Neural progenitor cell (in vitro differentiated cells): ENCODE data around the gene B3GNT9.

ENCODE experiments used
- CTCF ChIP-seq: fragments of 200-600 bp; sonication (generic); IDR thresholded peaks from 2 replicates; pipeline ENCODE4 v1.5.1; 2017; ENCODE audit warnings: antibody characterized with exemption, mild to moderate bottlenecking
- EZH2 ChIP-seq: fragments of 200-600 bp; sonication (generic); IDR thresholded peaks from 2 replicates; pipeline ENCODE4 v1.6.1; 2017; ENCODE audit warnings: antibody characterized with exemption, mild to moderate bottlenecking, moderate library complexity
- EZH2phosphoT487 ChIP-seq: fragments of 200-600 bp; sonication (generic); IDR thresholded peaks from 2 replicates; pipeline ENCODE4 v1.6.1; 2017; ENCODE audit warnings: antibody characterized with exemption

DNA sequence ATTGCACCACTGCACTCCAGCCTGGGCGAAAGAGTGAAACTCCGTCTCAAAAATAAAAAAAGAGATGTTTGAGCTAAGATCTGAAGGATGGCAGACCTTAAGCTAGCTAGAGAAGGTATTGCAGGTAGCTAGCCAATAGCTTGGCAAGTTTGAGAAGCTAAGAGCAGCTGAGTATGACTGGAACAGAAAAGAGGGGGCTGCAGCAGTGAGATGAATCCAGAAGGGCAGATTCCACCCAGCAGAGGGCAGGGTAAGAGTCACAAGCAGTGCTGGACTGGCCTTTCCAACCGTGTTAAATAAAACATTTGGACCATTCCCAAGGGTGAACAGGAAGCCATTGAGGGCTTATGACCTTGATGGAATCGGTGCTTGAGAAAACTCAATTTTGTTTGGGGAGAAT lies 46.7 kb downstream of the B3GNT9 start:
- TF ChIP-seq EZH2 (no peak), CTCF (peak; percentile 54), EZH2phosphoT487 (no peak)
